GM20000 (cell line): ENCODE measurements around the gene ZCCHC24.
"Not testable (repeated sequence)": the region's sequence is repeated elsewhere in the genome, so short reads cannot be mapped to it uniquely, and the experiment has no call there.

Source experiments
- DNase-seq: peaks from one replicate; pipeline ENCODE4 v3.0.0; 2012; ENCODE audit warnings: low spot score
- TF ChIP-seq, protein P1 (sequence below): IDR thresholded peaks from 2 replicates; pipeline ENCODE4 v1.5.1; 2012; ENCODE audit warnings: mild to moderate bottlenecking, control low read depth; ENCODE audit errors: extremely low read depth, missing control alignments

Gene ZCCHC24

GRCh38 chr10:79451046-79451699 is 5.7 kb upstream of the ZCCHC24 start:
- DNase-seq = no peak
- TF ChIP-seq, protein P1, sequence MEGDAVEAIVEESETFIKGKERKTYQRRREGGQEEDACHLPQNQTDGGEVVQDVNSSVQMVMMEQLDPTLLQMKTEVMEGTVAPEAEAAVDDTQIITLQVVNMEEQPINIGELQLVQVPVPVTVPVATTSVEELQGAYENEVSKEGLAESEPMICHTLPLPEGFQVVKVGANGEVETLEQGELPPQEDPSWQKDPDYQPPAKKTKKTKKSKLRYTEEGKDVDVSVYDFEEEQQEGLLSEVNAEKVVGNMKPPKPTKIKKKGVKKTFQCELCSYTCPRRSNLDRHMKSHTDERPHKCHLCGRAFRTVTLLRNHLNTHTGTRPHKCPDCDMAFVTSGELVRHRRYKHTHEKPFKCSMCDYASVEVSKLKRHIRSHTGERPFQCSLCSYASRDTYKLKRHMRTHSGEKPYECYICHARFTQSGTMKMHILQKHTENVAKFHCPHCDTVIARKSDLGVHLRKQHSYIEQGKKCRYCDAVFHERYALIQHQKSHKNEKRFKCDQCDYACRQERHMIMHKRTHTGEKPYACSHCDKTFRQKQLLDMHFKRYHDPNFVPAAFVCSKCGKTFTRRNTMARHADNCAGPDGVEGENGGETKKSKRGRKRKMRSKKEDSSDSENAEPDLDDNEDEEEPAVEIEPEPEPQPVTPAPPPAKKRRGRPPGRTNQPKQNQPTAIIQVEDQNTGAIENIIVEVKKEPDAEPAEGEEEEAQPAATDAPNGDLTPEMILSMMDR = no peak

DNA sequence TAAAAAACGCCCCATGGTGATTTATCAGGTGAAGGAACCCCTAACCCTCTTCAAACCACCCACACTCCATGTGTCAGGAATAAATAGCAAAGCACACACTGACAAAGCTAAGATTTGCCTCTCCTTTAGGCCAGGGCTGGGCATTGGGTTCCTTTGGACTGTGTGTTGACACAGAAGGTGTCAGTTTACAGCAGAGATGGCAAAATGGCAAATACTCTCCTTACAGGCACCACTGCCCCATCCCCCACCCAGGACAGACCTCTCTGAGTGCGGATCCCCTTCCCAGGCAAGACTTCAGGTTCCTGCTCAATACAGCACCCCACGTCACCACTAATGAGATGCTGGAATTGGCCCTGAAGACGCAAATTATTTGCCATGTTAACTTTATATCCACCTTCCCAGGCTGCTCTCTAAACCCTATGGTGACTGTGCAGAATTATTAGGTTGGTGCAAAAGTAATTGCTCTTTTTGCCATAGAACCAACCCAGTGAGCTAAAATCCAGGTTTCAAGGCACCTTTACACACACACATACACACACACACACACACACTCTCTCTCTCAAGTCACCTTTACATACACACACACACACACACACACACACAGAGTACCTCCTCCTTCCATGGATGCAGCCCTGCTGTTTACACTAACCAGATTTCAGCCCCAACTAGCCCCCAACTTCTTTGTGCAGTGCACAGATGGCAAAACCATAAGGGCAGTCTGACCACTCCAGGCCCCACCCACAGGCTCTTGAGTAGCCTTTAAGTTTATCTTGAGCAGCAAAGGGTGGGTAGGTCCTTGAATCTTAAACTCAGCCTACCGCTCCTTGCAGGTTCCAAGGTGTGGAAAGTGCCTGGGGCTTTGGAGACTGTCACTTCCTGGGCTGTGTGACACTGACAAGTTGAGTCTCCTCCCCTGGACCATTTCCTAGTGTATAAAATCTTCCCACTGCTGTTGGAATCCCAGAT is 4.0 kb upstream of the ZCCHC24 start:
- DNase-seq = no peak
- TF ChIP-seq, protein P1 = no peak

- TF ChIP-seq, protein P1 = no peak
- DNase-seq = no peak
Observed at GRCh38 chr10:79448732-79449049, 3.3 kb upstream of the ZCCHC24 start.

GRCh38 chr10:79447911-79448731 is 2.7 kb upstream of the ZCCHC24 start:
- TF ChIP-seq, protein P1 = no peak
- no peak for DNase-seq

DNA sequence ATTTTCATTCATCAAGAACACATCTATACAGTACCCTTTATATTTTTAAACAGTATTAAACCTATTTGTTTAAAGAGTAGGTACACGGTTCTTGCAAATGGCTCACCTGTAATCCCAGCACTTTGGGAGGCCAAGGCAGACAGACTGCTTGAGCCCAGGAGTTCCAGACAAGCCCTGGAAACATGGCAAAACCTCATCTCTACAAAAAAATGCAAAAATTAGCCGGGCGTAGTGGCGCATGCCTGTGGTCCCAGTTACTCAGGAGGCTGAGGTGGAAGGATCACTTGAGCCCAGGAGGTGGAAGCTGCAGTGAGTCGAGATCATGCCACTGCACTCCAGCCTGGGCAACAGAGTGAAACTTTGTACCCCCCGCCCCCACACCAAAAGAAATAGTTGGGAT is 1.8 kb upstream of the ZCCHC24 start:
- not testable (repeated sequence) for DNase-seq

- TF ChIP-seq, protein P1 = no peak
Observed at GRCh38 chr10:79446758-79447084, 1.3 kb upstream of the ZCCHC24 start.

DNA sequence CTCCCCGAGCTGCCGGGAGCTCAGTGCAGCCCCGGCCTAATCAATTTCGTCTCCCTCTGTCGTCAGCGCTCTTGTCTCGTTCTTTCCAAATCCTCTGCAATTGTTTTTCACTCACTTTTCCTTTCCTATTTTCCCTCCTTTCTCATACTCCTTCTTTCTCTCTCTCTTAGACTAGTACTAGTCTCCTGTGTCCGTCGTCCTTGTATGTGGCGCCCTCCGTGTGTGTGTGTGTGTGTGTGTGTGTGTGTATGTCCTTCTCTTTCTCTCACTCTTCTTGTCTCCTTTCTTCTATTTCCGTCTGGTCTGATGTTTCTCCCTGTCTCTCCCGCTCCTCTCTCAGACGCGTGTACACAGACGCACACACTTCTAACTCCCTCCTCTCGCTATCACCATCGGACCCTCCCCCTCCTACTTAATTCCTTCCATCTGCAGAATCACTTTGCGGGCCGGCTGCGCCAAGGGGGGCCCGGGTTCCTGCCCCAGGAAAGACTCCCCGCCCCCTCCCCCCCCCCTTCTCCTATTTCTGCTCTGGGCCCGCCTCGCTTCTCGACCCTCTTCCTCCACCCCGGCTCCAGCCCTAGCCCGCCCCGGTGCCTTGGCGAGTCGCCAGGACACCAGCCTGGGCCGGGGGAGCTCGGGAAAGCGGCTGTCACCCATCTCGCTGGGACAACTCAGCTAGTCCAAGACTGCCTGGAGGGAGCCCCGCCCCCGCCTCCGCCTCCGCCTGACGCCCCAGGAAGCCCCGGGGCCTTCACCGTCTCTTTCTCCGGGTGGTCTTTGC is 743 bp upstream of the ZCCHC24 start:
- DNase-seq = no peak
- TF ChIP-seq, protein P1 = no peak

More at GRCh38 chr10:79446758-79447084, 1.3 kb upstream of the ZCCHC24 start:
- no peak for DNase-seq
